ENCODE results near the gene INHBB. TPM values are rescaled to one million over a fixed set of nuclear protein-coding genes. Genes with fewer than 3 reads are reported as not detected.

INHBB gene
- total RNA-seq, 4 donors from 2014 or later = 0.15 to 2.5 (median 0.93) TPM

- no peak for TF ChIP-seq POLR2A (IDR thresholded peaks at IDR 0.05)
- no peak for TF ChIP-seq CTCF (IDR thresholded peaks at IDR 0.05)
These were observed 14.4 kb downstream of the INHBB start for GRCh38 chr2:120360307-120360855.

GRCh38 chr2:120362926-120363325 lies 17.0 kb downstream of the INHBB start:
- H3K36me3 ChIP-seq = no peaks in the 10 kb centered on the region
- intact Hi-C loops (cut with DNase I) = no loop called here
- no peak overlapping the region for H3K4me3 ChIP-seq

More at GRCh38 chr2:120360307-120360855, 14.4 kb downstream of the INHBB start:
- intact Hi-C loops (cut with DNase I) = no loop called here
- no peak overlapping the region for H3K4me3 ChIP-seq
- WGBS, 2 donors = 32 to 70% methylated on average over 2 to 3 of the region's 5 CpGs
- no peaks in the 10 kb centered on the region for H3K4me1 ChIP-seq
- no peak overlapping the region for H3K27ac ChIP-seq
- H3K36me3 ChIP-seq = no peaks in the 10 kb centered on the region
- peaks cover 0 to 56% (median 0%) of the 10 kb centered on the region in 4 donors for H3K27me3 ChIP-seq
- no peak for DNase-seq
- no peaks in the 10 kb centered on the region for H3K9me3 ChIP-seq

GRCh38 chr2:120365236-120365793 lies 19.4 kb downstream of the INHBB start:
- intact Hi-C loops (cut with DNase I) = no loop called here
- TF ChIP-seq POLR2A (IDR thresholded peaks at IDR 0.05) (no peak), CTCF (IDR thresholded peaks at IDR 0.05) (no peak)
- no peaks in the 10 kb centered on the region for H3K36me3 ChIP-seq
- H3K4me3 ChIP-seq = no peak overlapping the region
- peaks cover 0 to 22% (median 0%) of the 10 kb centered on the region in 4 donors for H3K27me3 ChIP-seq
- 84 to 85% methylated on average over 4 to 6 of the region's 13 CpGs for WGBS, 2 donors
- DNase-seq = no peak
- H3K27ac ChIP-seq = no peak overlapping the region
- no peaks in the 10 kb centered on the region for H3K9me3 ChIP-seq
- H3K4me1 ChIP-seq = no peaks in the 10 kb centered on the region

More at GRCh38 chr2:120362926-120363325, 17.0 kb downstream of the INHBB start:
- Histone ChIP-seq H3K4me1 (no peaks in the 10 kb centered on the region), H3K27me3 (peaks cover 0 to 42% (median 0%) of the 10 kb centered on the region in 4 donors), H3K9me3 (no peaks in the 10 kb centered on the region), H3K27ac (no peak overlapping the region)
- TF ChIP-seq CTCF (IDR thresholded peaks at IDR 0.05) (no peak), POLR2A (IDR thresholded peaks at IDR 0.05) (no peak)
- 81 to 95% methylated on average over 10 of the region's 11 CpGs for WGBS, 2 donors
- DNase-seq = no peak

GRCh38 chr2:120366698-120367097 lies 20.8 kb downstream of the INHBB start:
- Histone ChIP-seq H3K27me3 (peaks cover 0 to 19% (median 0%) of the 10 kb centered on the region in 4 donors), H3K9me3 (no peaks in the 10 kb centered on the region), H3K27ac (no peak overlapping the region), H3K4me3 (no peak overlapping the region), H3K4me1 (no peaks in the 10 kb centered on the region), H3K36me3 (no peaks in the 10 kb centered on the region)
- no peak for DNase-seq
- intact Hi-C loops (cut with DNase I) = no loop called here
- TF ChIP-seq POLR2A (IDR thresholded peaks at IDR 0.05) = no peak
- no peak for TF ChIP-seq CTCF (IDR thresholded peaks at IDR 0.05)
- WGBS, 2 donors = 78 to 79% methylated on average over 5 to 7 of the region's 11 CpGs

- DNase-seq = no peak
- Histone ChIP-seq H3K4me1 (no peaks in the 10 kb centered on the region), H3K27me3 (peaks cover 0 to 24% (median 0%) of the 10 kb centered on the region in 4 donors), H3K36me3 (no peaks in the 10 kb centered on the region), H3K9me3 (no peaks in the 10 kb centered on the region), H3K4me3 (no peak overlapping the region), H3K27ac (no peak overlapping the region)
- intact Hi-C loops (cut with DNase I) = no loop called here
- no peak for TF ChIP-seq CTCF (IDR thresholded peaks at IDR 0.05)
- TF ChIP-seq POLR2A (IDR thresholded peaks at IDR 0.05) = no peak
- 40 to 54% methylated on average over 4 to 7 of the region's 8 CpGs for WGBS, 2 donors
These were observed 21.3 kb downstream of the INHBB start for GRCh38 chr2:120367221-120367620.
